Medulla oblongata (tissue), 1 donor: ENCODE data around the gene CYP20A1.
A peak's percentile ranks its signal among the peaks of the same experiment; 100 is the strongest.
"Not testable (repeated sequence)": the region's sequence is repeated elsewhere in the genome, so short reads cannot be mapped to it uniquely, and the experiment has no call there.

Experiments used
- DNase-seq: peaks from one replicate; pipeline ENCODE4 v3.0.0-alpha.2; 2015; ENCODE audit errors: extremely low spot score

The CYP20A1 gene

DNA sequence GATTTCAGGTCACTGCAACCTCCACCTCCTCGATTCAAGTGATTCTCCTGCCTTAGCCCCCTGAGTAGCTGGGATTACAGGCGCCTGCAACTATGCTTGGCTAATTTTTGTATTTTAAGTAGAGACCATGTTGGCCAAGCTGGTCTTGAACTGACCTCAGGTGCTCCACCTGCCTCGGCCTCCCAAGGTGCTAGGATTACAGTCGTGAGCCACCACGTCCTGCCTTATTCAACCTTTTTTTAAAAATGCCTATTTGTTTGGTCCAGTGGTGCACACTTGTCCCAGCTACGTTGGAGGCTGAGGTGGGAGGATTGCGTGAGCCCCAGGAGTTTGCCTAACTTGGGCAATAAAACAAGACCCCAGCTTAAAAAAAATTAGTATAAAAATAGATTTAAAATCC, 43.3 kb downstream of the CYP20A1 start:
- DNase-seq = no peak

DNA sequence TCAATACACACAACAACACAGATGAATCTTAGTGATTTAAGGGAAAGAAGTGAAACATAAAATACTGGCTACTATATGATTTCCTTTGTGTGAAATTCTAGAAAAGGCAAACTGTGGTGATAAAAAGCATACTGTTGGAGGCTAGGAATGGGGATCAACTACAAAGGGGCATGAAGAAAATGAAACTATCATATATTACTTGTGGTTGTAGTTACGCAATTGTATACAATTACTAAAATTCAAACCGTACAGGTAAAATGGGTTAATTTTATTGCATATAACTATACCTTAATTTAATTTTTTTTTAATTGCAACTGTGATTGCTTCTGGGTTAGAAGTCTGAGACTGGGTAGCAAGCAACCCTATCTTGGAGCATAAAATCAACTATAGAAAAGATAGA, 47.7 kb downstream of the CYP20A1 start:
- no peak for DNase-seq

DNA sequence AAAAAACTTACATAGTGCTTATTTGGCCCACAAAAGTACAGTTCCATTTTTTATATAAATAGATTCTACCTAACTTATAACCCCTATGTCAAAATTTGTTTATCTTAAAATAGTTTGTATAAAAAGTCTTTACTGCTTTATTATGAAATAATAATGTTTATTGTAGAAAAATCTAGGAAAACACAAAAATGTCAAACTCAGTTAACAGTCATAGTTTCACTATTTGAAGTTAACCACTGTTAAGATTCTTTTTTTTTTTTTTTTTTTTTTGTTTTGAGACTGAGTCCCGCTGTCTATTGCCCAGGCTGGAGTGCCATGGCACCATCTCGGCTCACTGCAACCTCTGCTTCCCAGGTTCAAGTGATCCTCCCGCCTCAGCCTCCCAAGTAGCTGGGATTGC, 62.8 kb downstream of the CYP20A1 start:
- no peak for DNase-seq

DNA sequence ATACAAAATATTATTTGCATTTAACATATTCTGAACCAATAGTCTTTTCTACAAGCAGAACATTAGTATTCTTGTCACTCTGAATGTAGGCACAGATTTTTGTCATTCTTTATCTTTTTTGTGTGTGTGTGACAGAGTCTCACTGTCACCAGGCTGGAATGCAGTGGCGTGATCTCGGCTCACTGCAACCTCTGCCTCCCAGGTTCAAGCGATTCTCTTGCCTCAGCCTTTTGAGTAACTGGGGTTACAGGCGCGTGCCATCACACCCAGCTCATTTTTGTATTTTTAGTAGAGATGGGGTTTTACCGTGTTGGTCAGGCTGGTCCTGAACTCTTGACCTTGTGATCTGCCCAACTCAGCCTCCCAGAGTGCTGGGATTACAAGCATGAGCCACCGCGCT, 63.8 kb downstream of the CYP20A1 start:
- DNase-seq = not testable (repeated sequence)

DNA sequence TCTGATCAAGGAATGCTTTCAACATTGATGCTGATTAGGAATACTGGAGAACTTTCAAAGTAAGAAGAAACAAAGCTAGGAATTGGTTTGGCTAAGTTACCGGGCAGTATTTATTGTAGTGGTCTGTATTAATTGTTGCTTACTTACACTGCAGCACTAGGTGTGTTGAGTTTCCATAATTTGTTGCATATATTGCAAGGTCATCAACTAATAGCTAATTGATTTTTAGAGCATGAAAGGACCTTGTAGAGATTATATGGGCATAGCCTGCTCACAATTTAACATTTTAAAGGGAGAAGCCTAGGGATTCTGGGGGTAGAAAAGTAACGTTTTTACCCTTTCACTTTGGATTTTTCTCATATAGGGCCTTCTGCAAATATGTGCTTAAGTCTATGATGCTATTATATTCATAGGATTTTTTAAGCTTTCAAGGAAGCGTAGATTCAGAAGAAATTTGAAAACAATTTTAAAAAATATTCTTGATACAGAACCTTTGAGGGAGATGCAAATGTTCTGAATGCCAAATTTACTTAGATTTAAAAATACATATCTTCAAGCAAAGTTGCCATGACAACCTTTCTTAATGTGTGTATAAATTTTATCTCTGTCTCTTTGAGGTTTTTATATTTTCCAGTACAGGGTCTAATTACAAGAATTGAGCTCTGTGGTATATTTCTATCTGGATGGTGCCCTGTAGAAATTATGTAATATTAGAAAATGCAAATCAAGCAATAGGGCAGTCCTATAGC, 72.0 kb downstream of the CYP20A1 start:
- DNase-seq = no peak

DNA sequence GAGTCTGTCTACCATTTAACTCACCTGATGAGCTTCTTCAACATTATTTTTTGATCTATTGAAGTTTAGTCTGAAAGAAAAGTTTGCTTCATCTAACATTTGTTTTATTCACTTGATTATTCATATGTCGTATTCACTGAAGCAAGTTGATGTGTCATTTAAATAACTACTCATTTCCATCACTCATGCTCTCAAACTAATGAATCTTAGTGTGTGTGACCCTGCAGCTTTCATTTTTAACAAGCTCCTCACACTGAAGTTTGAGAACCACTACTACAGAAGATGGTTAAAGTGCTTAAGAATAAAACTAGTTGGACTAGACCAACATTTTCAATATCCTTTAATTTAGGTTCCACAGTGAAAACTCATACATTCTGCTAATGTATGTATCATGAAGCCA, 87.5 kb downstream of the CYP20A1 start:
- no peak for DNase-seq

DNA sequence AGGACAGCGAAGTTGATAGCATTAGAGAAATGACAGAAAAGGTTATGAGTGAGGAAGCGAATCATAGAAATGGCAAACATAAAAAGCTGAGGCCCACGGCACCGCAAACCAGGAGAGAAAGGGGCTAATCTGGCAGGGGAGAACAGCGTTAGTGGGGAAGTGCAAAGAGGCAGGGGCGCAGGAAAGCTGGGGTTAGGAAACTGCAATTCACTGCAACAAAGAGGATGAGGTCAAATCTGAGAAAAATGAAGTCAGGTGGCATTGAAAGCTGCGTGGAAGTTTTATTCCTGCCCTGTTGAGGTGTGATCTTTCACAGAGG, 88.7 kb downstream of the CYP20A1 start:
- DNase-seq = no peak

DNA sequence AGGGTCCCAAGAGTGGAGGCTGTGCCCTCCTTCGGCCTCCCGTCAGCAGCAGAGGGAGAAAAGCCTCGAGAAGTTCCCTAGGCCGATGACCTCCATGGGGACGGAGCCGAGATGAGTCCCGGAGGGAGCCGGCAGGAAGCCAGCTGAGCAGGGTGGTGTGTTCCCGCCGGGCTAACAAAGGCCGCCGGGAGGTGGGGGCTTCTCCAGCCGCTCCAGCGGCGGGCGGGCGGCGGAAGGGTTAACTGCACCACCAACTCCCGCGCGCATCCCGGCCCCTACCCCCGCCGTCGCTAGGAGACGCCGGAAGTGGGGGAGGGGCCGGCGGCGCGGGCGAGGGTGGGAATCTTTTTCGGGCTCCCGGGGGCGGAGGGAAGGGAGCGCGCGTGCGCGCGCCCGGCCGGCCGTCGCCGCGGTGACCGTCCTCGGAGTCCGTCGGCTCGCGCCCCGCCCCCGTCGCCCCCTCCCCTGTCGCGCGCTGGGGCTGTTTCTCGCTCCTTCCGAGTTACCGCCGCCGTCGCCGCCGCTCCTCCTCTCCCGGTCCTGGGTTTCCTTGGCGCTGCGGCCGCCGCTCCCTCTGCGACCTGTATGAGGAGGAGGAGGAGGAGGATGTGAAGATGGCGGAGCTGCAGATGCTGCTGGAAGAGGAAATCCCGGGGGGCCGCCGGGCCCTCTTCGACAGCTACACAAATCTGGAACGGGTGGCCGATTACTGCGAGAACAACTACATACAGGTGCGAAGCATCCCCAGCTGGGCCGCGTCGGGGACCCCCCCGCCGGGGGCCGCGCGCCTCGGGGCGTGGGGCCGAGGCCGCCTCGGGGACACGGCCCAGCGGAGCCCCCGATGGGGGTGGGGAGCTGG, 89.3 kb downstream of the CYP20A1 start, which contains the start of gene ABI2:
Gene ABI2 (plus strand): TSS at position 494 of the 859 bp plus-strand sequence. CDS start 121 bp downstream, at position 615.
- peak; percentile 92 for DNase-seq

DNA sequence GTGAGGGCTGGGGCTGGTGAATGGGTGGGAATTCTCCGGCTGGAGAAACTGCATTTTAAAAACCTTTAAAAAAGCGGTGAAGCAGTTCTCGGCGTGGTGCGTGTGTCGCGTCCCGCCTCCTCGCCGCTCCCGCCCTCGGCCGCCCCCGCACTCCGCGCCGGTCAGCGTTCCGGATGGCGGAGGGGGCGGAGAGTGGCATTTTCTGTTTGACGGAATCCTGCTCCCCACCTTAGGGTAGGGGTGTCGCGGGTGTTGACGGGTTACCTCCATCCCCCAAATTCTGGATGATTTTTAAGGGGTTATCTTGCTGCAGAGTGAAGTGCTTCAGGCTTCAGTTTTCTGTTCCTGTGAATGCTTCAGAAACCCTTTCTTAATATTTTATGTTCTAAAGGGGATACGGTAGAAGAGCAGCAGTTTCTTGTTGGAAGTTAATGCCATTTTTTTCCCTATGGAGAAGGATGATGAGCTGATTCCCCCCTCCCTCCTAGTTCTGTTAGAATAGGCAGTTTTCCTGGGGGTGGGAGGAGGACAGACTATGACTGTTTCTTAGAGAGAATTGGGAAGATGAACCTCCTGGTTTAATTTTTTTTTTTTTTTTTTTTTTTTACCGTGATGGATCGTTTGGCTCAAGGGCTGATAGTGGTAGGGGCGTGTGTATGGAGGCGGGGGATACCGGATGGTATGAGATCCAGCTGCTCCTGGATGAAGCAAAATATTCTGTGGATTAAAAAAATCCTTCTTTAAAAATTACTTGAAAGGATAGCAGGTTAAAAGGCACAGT, 90.1 kb downstream of the CYP20A1 start:
- DNase-seq = peak; percentile 47

DNA sequence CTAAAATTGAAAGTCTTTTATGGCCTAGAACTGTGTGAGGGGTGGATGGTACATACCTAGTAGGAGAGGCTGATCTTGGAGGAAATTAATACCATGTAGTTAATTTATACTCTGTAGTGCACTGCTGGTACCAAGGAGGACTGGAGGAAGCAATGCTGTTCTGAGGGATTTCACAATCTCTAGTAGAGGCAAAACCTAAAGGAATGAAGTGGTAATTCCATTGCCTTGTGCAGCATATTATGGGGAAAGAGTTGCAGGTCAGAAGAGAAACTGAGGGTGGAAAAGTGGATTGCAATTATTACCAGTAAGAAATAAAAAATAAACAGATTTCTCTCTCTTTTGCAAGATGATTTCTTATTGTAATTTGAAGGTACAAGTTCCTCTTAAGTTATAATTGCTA, 91.6 kb downstream of the CYP20A1 start:
- no peak for DNase-seq

DNA sequence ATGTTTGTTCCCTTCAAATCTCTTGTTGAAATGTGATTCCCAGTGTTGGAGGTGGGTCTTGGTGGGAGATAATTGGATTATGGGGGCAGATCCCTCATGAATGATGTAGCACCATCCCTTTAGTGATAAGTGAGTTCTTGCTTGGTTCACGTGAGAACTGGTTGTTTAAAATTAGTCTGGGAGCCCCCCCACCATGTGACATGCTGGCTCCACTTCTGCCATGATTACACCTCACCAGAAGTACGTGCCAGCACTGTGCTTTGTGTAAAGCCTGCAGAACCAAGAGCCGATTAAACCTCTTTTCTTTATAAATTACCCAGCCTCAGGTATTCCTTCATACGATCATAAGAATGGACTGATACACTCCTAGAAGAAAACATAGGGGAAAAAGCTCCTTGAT, 99.5 kb downstream of the CYP20A1 start:
- no peak for DNase-seq

DNA sequence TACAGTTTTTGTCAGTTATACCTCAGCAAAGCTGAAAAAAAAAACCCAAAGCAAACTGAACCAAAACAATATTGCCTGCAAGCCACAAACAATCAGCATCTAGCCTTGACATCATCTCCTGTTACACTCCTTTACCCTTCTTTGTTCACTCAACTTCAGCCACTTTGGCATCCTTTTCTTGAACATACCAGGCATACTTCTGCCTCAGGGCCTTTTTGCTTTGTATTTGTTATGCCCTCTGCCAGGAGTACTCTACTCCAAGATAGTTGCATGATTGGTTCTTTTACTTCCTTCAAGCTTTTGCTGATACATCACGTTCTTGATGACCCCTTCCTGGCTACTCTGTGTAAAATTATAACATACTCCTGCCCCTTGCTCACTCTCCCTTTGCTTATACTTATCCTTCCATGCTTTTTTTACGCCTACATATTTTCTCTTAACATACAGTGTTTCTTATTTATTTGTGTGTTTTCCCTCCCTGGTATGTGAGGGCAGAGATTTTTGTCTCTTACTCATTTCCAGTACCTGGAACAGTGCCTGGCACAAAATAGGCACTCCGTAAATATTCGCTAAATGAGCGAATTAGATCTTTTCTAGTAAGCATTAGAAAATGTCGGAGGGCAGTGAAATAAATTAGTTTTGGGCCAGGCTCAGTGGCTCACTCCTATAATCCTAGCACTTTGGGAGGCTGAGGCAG, 102.1 kb downstream of the CYP20A1 start:
- no peak for DNase-seq

DNA sequence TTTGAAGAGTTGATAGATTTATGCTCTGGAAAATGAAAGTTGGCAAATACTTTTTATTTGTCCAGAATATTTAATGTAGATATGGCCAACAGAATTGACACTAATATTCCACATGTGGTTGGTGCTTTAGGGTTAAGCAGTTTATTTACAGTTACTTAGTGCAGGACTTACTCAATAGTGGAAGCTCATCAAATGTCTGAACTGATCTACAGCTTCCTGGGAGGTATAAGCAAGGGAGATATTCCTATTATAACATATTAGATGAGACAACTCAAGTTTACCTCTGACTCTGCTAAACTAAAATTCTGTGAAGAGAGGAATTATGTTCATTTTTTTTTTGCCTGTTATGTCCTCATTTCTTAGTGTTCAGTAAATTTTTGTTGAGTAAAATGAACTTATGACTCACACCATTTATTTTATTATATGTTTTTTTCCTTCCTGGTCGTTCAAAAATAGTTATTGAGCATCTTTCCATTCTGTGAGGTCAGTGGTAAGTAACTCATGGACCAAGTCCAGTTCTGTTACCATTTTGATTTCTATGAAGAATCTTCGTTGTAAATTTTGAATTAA, 103.0 kb downstream of the CYP20A1 start:
- DNase-seq = no peak

DNA sequence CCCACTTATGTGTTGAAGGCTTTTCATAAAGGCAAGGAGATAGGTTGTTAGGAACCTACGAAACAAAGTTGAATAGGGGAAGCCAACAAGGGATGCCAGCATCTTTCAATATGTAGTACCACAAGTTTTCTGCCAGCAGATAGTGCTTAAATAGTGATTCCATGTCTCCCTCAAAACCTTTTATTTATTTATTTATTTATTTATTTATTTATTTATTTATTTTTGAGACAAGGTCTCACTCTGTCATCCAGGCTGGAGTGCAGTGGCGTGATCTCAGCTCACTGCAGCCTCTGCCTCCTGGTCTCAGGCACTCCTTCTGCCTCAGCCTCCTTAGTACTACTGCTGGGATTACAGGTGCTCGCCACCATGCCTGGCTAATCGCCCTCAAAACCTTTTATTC, 103.6 kb downstream of the CYP20A1 start:
- DNase-seq = not testable (repeated sequence)

DNA sequence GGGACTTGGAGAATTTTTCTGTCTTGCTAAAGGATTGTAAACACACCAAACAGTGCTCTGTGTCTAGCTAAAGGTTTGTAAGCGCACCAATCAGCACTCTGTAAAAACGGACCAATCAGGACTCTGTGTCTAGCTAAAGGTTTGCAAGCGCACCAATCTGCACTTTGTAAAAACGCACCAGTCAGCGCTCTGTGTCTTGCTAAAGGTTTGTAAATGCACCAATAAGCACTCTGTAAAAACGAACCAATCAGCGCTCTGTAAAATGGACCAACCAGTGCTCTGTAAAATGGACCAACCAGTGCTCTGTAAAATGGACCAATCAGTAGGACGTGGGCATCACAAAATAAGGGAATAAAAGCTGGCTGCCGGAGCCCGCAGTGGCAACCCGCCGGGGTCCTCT, 105.8 kb downstream of the CYP20A1 start:
- no peak for DNase-seq

DNA sequence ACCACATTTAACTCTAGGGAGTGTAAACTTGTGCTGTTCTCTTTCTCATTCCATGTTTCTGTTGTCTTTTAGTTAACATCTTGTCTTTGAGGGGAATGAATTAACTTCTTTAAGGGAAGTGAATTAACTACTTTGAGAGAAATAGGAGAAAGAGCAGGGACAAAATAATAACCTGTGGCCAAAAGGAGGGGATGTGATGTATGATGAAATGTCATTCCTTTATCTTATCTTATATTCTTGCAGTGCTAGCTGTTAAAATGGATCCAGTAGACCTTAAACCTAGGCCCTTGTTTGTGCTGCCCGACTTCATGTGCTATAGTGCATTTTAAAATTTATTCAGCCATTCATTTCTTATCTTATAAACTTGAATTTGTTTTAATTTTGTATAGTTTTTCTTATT, 107.8 kb downstream of the CYP20A1 start:
- DNase-seq = no peak

DNA sequence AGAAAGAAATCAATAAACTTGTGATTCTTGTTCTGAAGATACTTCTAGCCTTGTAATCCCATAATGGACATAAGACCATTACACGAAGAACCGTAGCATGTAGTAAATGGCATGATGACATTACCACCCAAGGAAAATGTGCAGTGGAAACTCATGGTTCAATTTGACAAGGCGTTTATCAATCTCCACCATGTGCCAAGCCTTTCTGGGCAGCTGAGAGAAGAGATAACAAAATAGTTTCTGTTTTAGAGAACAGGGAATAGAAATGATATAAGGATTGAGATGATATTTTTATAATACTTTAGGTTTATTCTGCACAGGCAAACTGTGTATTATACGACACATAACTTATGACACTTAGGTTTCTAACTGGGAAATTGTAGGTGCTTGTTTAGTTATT, 108.6 kb downstream of the CYP20A1 start:
- DNase-seq = no peak

DNA sequence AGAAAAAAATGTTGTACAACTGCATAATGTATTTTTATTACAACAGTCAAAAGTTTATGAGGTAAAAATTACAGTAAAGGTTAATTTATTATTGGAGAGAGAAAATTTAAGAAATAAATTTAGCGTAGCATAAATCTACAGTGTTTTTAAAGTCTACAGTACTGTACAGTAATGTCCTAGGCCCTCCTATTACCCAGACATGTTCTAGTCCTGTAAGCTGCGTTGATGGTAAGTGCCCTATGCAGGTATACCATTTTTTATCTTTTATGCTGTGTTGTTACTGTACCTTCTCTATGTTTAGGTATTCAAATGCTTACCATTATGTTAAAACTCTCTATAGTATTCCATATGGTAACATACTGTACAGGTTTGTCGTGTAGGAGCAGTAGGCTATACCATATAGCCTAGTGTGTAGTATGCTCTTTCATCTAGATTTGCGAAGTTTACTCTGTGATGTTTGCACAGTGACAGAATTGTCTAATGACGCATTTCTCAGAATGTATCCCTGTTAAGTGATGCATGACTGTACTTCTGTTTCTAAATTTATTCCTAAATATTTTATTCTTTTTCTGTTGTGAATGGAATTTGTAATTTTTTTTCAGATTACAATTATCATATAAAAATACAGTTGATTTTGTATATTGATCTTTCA, 113.9 kb downstream of the CYP20A1 start:
- no peak for DNase-seq

DNA sequence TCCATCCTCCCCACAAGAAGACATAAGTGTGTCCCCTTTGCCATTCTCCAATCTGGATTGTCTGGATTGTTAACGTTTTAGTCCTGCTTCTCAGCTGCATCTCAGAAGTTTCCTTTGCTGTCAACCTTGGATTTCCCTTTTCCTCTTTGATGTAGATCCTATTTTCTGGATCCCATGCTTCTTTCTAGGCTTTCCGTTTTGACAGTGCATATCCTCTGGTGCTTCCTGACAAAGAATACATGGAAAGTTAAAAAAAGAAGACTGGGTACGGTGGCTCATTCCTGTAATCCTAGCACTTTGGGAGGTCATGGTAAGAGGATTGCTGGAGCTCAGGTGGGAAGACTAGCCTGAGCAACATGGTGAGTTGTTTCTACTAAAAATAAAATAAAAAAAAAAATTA, 116.1 kb downstream of the CYP20A1 start:
- DNase-seq = no peak
